OCI-LY7 (cell line): ENCODE data around the gene EEIG2. TPM values are rescaled to one million over a fixed set of nuclear protein-coding genes. Genes with fewer than 3 reads are reported as not detected.
A peak's percentile ranks its signal among the peaks of the same experiment; 100 is the strongest.

Experiments used
- BruUV-seq: library from RNA; stranded (reverse); fragments of 400-500 nt; replicated peaks from 2 replicates; lab custom pipeline; 2021; lab: Mats Ljungman, UMichigan
- CTCF ChIA-PET: fragments of 300-600 bp; sonication (Branson Sonifier 250); formaldehyde crosslinking; loops from one replicate; lab custom pipeline; 2022; ENCODE audit warnings: antibody characterized with exemption; ENCODE audit not compliant: unreplicated experiment; lab: Charles Lee
- POLR2A ChIA-PET: fragments of 300-600 bp; sonication (Branson Sonifier 250); formaldehyde crosslinking; loops from one replicate; lab custom pipeline; 2022; ENCODE audit warnings: antibody characterized with exemption; lab: Charles Lee
- DNase-seq: peaks from one replicate; pipeline ENCODE4 v3.0.0-alpha.2; 2015; ENCODE audit warnings: low spot score
- H2AFZ ChIP-seq: fragments of 200-600 bp; sonication (generic), shearing (Covaris generic); 2 replicates; pipeline ENCODE4 v1.6.1; 2014; ENCODE audit warnings: mild to moderate bottlenecking, antibody characterized with exemption, low read length, moderate library complexity
- H3K27ac ChIP-seq: fragments of 200-600 bp; sonication (generic); 2 replicates; pipeline ENCODE4 v1.5.1; 2014; ENCODE audit warnings: mixed run types, low read depth, mild to moderate bottlenecking, moderate library complexity, low read length, inconsistent platforms; ENCODE audit not compliant: poor library complexity, severe bottlenecking
- H3K36me3 ChIP-seq: fragments of 200-600 bp; sonication (generic); 2 replicates; pipeline ENCODE4 v1.6.1; 2014; ENCODE audit warnings: mild to moderate bottlenecking, antibody characterized with exemption, low read length, moderate library complexity, mixed read lengths; ENCODE audit not compliant: insufficient read depth
- H3K4me1 ChIP-seq: fragments of 200-600 bp; sonication (generic); 2 replicates; pipeline ENCODE4 v1.5.1; 2014; ENCODE audit warnings: mild to moderate bottlenecking, low read length; ENCODE audit not compliant: insufficient read depth, poor library complexity, severe bottlenecking
- H3K4me2 ChIP-seq: fragments of 200-600 bp; sonication (generic); 2 replicates; pipeline ENCODE4 v1.6.1; 2014; ENCODE audit warnings: mild to moderate bottlenecking, low read length
- H3K4me3 ChIP-seq: fragments of 200-600 bp; sonication (generic); 2 replicates; pipeline ENCODE4 v1.5.1; 2014; ENCODE audit warnings: mild to moderate bottlenecking, low read depth, low read length; ENCODE audit not compliant: poor library complexity, severe bottlenecking
- H3K79me2 ChIP-seq: fragments of 200-600 bp; sonication (generic); 2 replicates; pipeline ENCODE4 v1.6.1; 2016; ENCODE audit warnings: low read depth, mild to moderate bottlenecking, low read length, moderate library complexity, mixed read lengths; ENCODE audit not compliant: insufficient read depth
- H3K9me2 ChIP-seq: fragments of 200-600 bp; sonication (generic); 2 replicates; pipeline ENCODE4 v1.6.1; 2016; ENCODE audit warnings: mild to moderate bottlenecking, low read length, mixed read lengths; ENCODE audit not compliant: insufficient read depth
- H3K9me3 ChIP-seq: fragments of 200-600 bp; sonication (generic); 2 replicates; pipeline ENCODE4 v1.6.1; 2014; ENCODE audit warnings: mild to moderate bottlenecking, mixed run types, low read length, mixed read lengths
- H4K20me1 ChIP-seq: fragments of 200-600 bp; sonication (generic); 2 replicates; pipeline ENCODE4 v1.6.1; 2014; ENCODE audit warnings: mild to moderate bottlenecking, antibody characterized with exemption, low read length, moderate library complexity, mixed read lengths; ENCODE audit not compliant: insufficient read depth
- CTCF ChIP-seq: fragments of 200-600 bp; sonication (generic); conservative IDR thresholded peaks from 2 replicates; pipeline ENCODE4 v1.5.1; 2014; ENCODE audit warnings: mild to moderate bottlenecking, antibody characterized with exemption, low read length, moderate library complexity, mixed read lengths
- EZH2phosphoT487 ChIP-seq: fragments of 200-600 bp; sonication (generic); IDR thresholded peaks from 2 replicates; pipeline ENCODE4 v1.6.1; 2018; ENCODE audit warnings: low read depth, borderline replicate concordance, mild to moderate bottlenecking, mixed run types, antibody characterized with exemption, low read length, moderate library complexity, mixed read lengths
- intact Hi-C: fragments of 100-400 bp; cut with micrococcal nuclease; formaldehyde crosslinking; loops from one replicate; pipeline ENCODE4 v1.10.0; 2022; ENCODE audit not compliant: unreplicated experiment
- total RNA-seq, 2 experiments: library from RNA; depleted of rRNA in 1 of 2; stranded (reverse); fragments of >200 nt in 1 of 2; shearing (Covaris generic) in 1 of 2; gene quantifications; 2 replicates each; pipeline ENCODE4 v1.2.3, GENCODE V29; 2014 to 2022

Gene EEIG2
- total RNA-seq, 2 experiments from 2014 or later: 23.1 to 24.7 TPM

- TF ChIP-seq EZH2phosphoT487: no peak
- ChIA-PET POLR2A (no interaction called here), CTCF (no interaction called here)
- Histone ChIP-seq H4K20me1 (no peaks in the 10 kb centered on the region), H3K27ac (no peak overlapping the region), H3K9me2 (no peaks in the 10 kb centered on the region), H3K79me2 (no peaks in the 10 kb centered on the region), H3K4me3 (no peak overlapping the region), H3K9me3 (no peaks in the 10 kb centered on the region), H2AFZ (no peak overlapping the region), H3K4me1 (peaks cover 33% of the 10 kb centered on the region), H3K4me2 (no peak overlapping the region), H3K36me3 (no peaks in the 10 kb centered on the region)
- intact Hi-C loops: loop anchor here (10.0 kb wide), 1 partner anchor 589 kb away; the partner anchor contains the start of gene VAV3
- no peak for DNase-seq
- BruUV-seq: no TSS peak
Observed at GRCh38 chr1:108553905-108554304, 6.0 kb upstream of the EEIG2 start.

- intact Hi-C loops: loop anchor here (5.0 to 10.0 kb wide), 3 partner anchors 137 to 590 kb away; partner anchors contain the start of genes GPSM2, PRPF38B and VAV3
- Histone ChIP-seq H3K4me1 (peaks cover 40% of the 10 kb centered on the region), H3K79me2 (no peaks in the 10 kb centered on the region), H3K9me3 (no peaks in the 10 kb centered on the region), H3K9me2 (no peaks in the 10 kb centered on the region), H2AFZ (no peak overlapping the region), H4K20me1 (no peaks in the 10 kb centered on the region), H3K4me3 (no peak overlapping the region), H3K27ac (no peak overlapping the region), H3K4me2 (no peak overlapping the region), H3K36me3 (no peaks in the 10 kb centered on the region)
- TF ChIP-seq EZH2phosphoT487 (no peak), CTCF (no peak)
- DNase-seq: no peak
- POLR2A ChIA-PET: no interaction called here
- BruUV-seq: no TSS peak
- CTCF ChIA-PET: no interaction called here
Observed at GRCh38 chr1:108554682-108555427, 5.0 kb upstream of the EEIG2 start.

GRCh38 chr1:108556066-108556465, 3.8 kb upstream of the EEIG2 start:
- BruUV-seq: no TSS peak
- H3K9me3 ChIP-seq: no peaks in the 10 kb centered on the region
- H3K9me2 ChIP-seq: no peaks in the 10 kb centered on the region
- H2AFZ ChIP-seq: peak overlapping the region; percentile 88; the same call in 1 of the 2 replicates
- intact Hi-C loops: loop anchor here (5.0 to 10.0 kb wide), 3 partner anchors 136 to 591 kb away; partner anchors contain the start of genes GPSM2, PRPF38B and VAV3
- peak overlapping the region; percentile 91 for H3K27ac ChIP-seq
- TF ChIP-seq CTCF (no peak), EZH2phosphoT487 (no peak)
- peaks cover 43% of the 10 kb centered on the region for H3K4me1 ChIP-seq
- no peak overlapping the region for H3K4me2 ChIP-seq
- H4K20me1 ChIP-seq: no peaks in the 10 kb centered on the region
- CTCF ChIA-PET: no interaction called here
- H3K79me2 ChIP-seq: peaks cover 4% of the 10 kb centered on the region; the same call in 1 of the 2 replicates
- POLR2A ChIA-PET: interaction anchor here (0.6 to 3.1 kb wide), 2 partner anchors 17 to 136 kb away, joined by 3 to 7 read pairs; partner anchors contain the start of gene PRPF38B
- H3K36me3 ChIP-seq: no peaks in the 10 kb centered on the region
- DNase-seq: no peak
- H3K4me3 ChIP-seq: no peak overlapping the region
